SK-MEL-5 (cell line): ENCODE results near the gene NBDY. TPM values are rescaled to one million over a fixed set of nuclear protein-coding genes. Genes with fewer than 3 reads are reported as not detected.
"Not testable (repeated sequence)": the region's sequence is repeated elsewhere in the genome, so short reads cannot be mapped to it uniquely, and the experiment has no call there.

Experiments used
- DNase-seq: peaks from one replicate; pipeline ENCODE4 v3.0.0-alpha.2; 2016; ENCODE audit warnings: low read depth, low spot score
- in situ Hi-C: cut with HindIII; loops from 2 replicates; pipeline ENCODE4 v1.10.0; 2016; ENCODE audit warnings: low sequenced_read_pairs, high pct_unique_total_duplicates, low pct_unique_long_range_greater_than_20kb
- total RNA-seq: library from RNA; depleted of rRNA; stranded (reverse); fragments of >200 nt; shearing (Covaris generic); gene quantifications from 2 replicates; pipeline ENCODE4 v1.2.3, GENCODE V29; 2014

NBDY gene
- total RNA-seq, 1 experiment from 2014 or later = 6.5 TPM

DNA sequence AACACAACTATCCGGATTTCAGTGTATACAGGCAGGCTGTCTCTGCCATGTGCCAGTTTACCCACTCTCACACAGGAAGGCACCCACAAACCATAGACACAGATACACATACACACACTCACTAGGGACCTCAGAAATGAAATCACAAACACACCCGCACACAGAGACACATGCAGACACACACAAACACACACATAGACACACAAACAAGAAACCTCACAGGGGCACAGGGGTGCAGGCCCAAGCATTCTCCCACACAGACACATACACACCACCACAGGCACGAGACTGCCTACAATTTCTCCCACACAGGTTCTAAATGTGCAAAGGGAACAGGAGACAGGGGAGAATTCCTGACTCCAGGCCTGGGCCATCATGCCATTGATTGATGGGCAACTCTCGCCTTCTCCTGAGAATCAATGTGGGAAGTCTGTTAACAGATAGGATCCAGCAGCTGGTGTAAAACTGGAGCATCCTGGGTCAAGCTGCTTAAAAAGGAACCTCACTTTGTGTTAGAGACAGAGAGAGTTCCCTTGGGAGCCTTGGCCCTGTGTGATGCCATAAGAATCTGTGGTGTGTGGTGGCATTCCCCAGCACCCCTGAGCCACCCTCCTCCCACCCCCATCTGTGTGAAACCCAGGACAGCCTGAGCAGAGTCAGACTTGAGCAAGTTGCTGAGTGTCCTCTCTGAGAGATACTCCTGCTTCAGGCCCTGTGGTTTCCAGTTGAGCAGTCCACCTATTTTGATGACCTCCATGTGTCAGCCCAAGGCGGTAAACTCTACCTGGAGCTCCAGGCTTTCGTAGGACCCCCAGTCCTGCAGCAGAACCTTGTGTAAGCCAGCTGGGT is 33.9 kb downstream of the NBDY start:
- in situ Hi-C loops = no loop called here
- DNase-seq = no peak

GRCh38 chrX:56763556-56764152 is 34.6 kb downstream of the NBDY start:
- in situ Hi-C loops = no loop called here
- DNase-seq = no peak

- in situ Hi-C loops = no loop called here
- DNase-seq = peak; percentile 71
Measured at GRCh38 chrX:56764153-56764974, 35.3 kb downstream of the NBDY start.

DNA sequence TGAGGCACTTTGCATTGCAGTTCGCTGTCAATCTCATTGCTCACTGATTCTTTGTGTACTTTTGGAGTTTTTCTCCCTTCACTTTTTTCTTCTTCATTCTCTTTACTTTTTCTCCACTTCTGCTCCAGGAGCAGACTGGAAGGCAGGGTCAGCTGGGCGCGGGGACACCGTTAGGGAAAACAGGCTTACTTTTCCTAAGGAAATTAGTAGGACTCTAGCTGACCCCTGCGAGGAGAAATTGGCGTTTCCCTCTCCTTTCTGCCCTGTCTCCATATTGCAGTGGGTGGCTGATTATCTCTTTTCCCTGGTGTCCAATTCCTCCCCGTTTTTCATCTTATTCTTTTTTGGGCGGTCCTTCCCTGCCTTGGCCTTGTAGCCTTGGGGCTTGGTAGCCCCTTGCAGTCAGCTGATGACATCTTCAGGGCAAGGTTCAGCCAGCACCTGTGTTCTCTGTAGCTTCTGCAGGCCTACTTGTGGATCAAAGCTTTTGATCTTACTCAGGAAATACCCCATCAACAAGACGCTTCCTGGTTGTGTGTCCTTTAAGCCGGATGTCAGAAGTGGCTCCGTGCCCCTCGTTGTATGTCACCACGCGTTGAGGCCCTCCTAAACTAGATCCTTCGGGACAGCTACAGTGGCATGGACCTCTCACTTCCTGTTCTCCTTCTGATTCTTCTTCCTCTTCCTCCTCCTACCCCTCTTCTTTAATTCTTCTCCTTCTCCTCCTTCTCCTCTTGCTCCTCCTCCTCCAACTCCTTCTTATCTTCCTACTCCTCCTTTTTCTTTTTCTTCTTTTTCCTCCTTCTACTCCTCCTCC is 36.1 kb downstream of the NBDY start:
- DNase-seq = no peak
- in situ Hi-C loops = no loop called here

DNA sequence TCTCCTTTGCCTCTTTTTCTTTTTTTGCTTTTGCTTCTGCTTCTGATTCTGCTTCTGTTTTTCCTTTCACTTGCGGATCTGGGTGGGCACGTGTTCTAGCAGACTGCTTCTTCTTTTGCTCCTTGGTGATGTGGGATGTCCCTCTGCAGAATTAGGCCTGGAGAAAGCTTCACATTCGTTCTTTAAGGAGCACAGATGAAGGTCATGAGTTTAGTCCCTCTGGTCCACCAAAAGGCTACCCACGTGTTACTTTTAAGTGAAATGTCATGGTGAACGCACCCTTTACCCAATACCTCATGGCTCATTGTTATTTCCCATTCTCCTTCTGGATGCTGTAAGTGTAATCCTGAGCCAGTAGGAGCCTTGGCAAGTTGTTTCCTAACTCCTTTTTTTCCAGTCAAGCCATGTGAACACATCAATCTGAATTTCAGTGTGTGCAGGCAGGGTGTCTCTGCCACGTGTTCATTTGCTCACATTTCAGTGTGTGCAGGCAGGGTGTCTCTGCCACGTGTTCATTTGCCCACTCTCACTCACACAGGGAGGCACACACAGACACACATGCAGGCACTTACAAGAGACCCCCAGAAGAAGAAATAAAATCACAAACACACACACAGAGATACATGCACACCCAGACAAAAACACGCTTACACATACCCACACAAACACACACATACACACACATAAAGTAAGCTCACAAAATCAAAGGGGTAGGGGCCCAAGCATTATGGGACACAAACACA is 36.9 kb downstream of the NBDY start:
- DNase-seq = no peak
- in situ Hi-C loops = no loop called here

DNA sequence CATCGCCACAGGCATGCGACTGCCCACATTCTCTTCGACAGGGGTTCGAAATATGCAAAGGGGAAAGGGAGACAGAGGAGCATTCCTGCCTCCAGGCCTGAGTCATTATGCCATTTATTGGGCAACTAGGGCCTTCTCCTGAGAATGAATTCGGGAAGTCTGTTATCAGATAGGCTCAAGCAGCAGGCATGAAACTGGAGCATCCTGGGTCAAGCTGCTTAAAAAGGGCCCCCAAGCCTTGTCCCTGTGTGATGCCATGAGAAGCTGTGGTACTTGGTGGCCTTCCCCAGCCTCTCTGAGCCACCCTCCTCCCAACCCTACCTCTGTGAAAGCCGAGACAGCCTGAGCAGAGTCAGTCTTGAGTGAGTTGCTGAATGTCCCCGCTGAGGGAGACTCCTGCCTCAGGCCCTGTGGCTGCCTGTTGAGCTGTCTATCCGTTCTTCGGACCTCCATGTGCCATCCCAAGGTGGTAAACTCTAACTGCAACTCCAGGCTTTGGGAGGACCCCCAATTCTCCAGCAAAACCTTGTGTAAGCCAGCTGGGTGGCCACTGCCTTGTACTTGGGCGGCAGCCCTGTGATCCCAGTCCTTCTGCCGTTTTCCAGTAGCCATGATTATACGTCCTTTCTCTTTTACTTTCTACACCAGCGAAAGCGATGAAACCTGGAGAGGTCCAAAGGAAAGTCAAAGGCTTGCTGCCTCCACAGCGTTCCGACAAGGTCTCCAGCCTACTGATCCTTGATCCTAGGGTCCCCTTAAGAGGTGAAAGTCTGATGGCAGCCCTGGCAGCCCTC is 37.7 kb downstream of the NBDY start:
- DNase-seq = no peak

DNA sequence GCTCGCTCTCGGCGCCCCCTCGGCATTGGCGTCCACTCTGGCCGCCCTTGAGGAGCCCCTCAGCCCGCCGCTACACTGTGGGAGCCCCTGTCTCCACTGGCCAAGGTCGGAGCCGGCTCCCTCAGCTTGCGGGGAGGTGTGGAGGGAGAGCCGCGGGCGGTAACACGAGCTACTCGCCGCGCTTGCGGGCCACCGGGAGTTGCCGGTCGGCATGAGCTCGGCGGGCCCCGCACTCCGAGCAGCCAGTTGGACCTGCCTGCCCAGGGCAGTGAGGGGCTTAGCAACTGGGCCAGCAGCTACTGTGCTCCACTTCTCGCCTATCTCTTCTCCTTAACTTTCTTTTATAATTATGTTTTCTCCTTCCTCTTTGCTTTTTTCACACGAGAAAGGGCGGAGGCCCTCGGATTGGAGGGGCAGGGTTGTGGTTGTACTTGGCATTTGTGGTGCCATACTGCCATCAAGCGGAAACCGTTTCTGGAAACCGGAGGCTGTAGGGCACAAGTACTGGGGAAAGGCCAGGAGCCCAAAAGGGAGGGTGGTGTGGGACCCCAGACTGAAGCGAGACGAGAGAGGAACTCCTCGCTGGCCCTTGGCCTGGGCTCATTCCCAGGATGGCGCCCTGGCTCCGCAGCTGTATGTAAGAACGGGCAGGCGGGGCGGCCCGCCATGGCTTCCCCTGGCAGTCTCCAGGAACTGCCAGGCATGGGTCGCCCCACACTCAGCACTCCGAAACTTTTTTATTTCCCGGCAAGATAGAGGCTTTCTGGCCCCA is 38.5 kb downstream of the NBDY start:
- DNase-seq, in situ Hi-C loops: not testable (repeated sequence)

More for the DNA sequence above, 37.7 kb downstream of the NBDY start:
- in situ Hi-C loops = no loop called here

DNA sequence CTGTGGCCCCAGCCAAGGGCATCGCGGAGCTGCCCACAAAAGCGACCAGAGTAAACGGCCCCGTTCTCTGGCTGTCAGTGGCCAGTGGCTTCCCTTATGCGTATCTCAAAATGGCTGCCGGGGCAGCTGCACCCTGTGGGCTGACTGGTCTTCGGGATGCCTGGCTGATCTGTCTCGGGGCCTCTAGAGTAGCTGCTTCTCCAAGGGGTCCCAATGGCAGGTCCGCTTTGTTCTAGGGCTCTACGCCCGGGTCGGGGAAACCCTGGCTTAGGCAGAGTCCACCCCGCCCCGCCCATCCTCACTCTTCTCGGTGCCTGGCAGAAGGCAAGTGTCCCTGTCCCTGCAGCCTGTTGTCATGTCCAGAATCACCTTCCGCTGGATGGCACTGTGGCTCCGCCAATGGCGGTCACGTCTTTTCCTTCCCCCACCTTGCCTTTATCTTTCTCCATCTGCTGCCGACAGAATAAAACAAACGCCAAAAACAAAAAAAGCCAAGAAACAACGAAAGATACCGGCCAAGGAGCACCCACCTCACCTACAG is 39.1 kb downstream of the NBDY start:
- DNase-seq, in situ Hi-C loops: not testable (repeated sequence)

- DNase-seq, in situ Hi-C loops: not testable (repeated sequence)
Measured at GRCh38 chrX:56772675-56773521, 43.9 kb downstream of the NBDY start.

GRCh38 chrX:56773522-56774060 is 44.5 kb downstream of the NBDY start:
- in situ Hi-C loops, DNase-seq: not testable (repeated sequence)

GRCh38 chrX:56778099-56778923 is 49.3 kb downstream of the NBDY start:
- not testable (repeated sequence) for DNase-seq

GRCh38 chrX:56778924-56779468 is 50.0 kb downstream of the NBDY start:
- in situ Hi-C loops, DNase-seq: not testable (repeated sequence)

More at GRCh38 chrX:56778099-56778923, 49.3 kb downstream of the NBDY start:
- in situ Hi-C loops = not testable (repeated sequence)
